Eye (tissue), 1 donor: ENCODE measurements around the gene CPZ.
A peak's percentile ranks its signal among the peaks of the same experiment; 100 is the strongest.
"Not testable (repeated sequence)": the region's sequence is repeated elsewhere in the genome, so short reads cannot be mapped to it uniquely, and the experiment has no call there.

Experiments
- DNase-seq: peaks from one replicate; pipeline ENCODE4 v3.0.0-alpha.2; 2015

Gene CPZ

GRCh38 chr4:8557151-8558076, 35.2 kb upstream of the CPZ start:
- DNase-seq, result no peak

GRCh38 chr4:8558080-8558960, 34.2 kb upstream of the CPZ start:
- DNase-seq, result no peak

- DNase-seq, result no peak
These were observed 33.6 kb upstream of the CPZ start for GRCh38 chr4:8559011-8559410.

- DNase-seq, result no peak
These were observed 32.9 kb upstream of the CPZ start for GRCh38 chr4:8559524-8560264.

- DNase-seq, result no peak
These were observed 32.1 kb upstream of the CPZ start for GRCh38 chr4:8560265-8561047.

- no peak for DNase-seq
These were observed 28.0 kb upstream of the CPZ start for GRCh38 chr4:8564595-8564994.

GRCh38 chr4:8568068-8568668, 24.4 kb upstream of the CPZ start:
- no peak for DNase-seq

- no peak for DNase-seq
These were observed 22.4 kb upstream of the CPZ start for GRCh38 chr4:8570201-8570600.

- no peak for DNase-seq
These were observed 20.6 kb upstream of the CPZ start for GRCh38 chr4:8571702-8572685.

GRCh38 chr4:8573266-8573665, 19.3 kb upstream of the CPZ start:
- no peak for DNase-seq

GRCh38 chr4:8574796-8575370, 17.7 kb upstream of the CPZ start:
- DNase-seq, result no peak

GRCh38 chr4:8575457-8575856, 17.1 kb upstream of the CPZ start:
- no peak for DNase-seq

GRCh38 chr4:8576591-8576990, 16.0 kb upstream of the CPZ start:
- DNase-seq, result not testable (repeated sequence)

- no peak for DNase-seq
These were observed 15.5 kb upstream of the CPZ start for GRCh38 chr4:8577046-8577445.

GRCh38 chr4:8577972-8578371, 14.6 kb upstream of the CPZ start:
- DNase-seq, result no peak

- DNase-seq, result no peak
These were observed 13.8 kb upstream of the CPZ start for GRCh38 chr4:8578717-8579116.

GRCh38 chr4:8579526-8580320, 12.8 kb upstream of the CPZ start:
- no peak for DNase-seq

- DNase-seq, result peak; percentile 92
These were observed 12.1 kb upstream of the CPZ start, which contains the start of gene GPR78 for GRCh38 chr4:8580321-8581093. Gene GPR78, plus strand, starts transcription at chr4:8580392. Its CDS starts 591 bp downstream, at chr4:8580983.
